T-helper 1 cell (primary cell): ENCODE measurements around the gene OIT3.
"Not testable (repeated sequence)": the region's sequence is repeated elsewhere in the genome, so short reads cannot be mapped to it uniquely, and the experiment has no call there.

Experiments used
- DNase-seq, 5 donors: peaks; one replicate each; pipeline ENCODE4 v3.0.0-alpha.2; 2012 to 2020
- total RNA-seq, 4 donors: gene quantifications; one replicate each; lab custom pipeline; 2026; lab: John Stamatoyannopoulos, UW

OIT3 gene
- total RNA-seq, result 0 to 0.08 (median 0) reads per million in 4 donors

DNA sequence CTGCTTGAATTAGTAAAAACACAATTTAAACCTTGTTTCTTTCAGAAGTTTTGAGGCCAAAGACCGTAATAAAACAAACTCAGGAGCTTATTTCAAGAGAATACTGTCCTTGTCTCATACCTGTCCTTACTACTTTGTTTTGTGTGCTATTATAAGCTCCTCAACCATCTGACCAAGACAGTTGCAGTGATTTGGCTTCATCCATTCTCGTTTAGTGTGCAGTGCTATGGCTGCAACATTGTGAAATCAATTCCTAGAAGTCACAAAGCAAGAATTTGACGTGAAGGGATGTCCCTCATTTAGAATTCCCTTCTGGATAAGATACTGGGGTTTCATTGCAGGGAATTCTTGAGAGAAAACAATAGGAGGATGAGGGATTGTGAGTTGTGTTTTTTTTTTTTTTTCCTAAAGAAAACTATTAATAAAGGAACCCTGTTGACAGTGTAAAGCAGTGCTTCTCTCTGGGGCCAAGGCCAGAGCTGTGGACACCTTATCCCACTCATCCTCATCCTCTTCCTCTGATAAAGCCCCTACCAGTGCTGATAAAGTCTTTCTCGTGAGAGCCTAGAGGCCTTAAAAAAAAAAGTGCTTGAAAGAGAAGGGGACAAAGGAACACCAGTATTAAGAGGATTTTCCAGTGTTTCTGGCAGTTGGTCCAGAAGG, at the start of gene OIT3:
Gene OIT3, plus strand, starts transcription at position 604 of the 663 bp plus-strand sequence. CDS start 60 bp downstream, outside the sequence.
- no peak for DNase-seq

DNA sequence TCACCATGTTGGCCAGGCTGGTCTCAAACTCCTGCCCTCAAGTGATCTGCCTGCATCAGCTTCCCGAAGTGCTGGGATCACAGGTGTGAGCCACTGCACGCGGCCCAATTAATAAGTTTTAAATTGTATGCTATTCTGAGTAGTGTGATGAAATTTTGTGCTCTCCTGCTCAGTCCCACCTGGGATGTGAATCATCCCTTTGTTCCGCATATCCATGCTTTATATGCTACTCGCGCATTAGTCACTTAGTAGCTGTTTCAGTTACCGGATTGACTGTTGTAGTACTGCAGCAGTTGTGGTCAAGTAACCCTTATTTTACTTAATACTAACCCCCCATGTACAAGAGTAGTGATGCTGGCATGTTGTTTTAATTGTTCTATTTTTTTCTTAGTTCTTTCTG, 47.3 kb upstream of the OIT3 start:
- peak in 1 of 5 donors; percentile 2 for DNase-seq

DNA sequence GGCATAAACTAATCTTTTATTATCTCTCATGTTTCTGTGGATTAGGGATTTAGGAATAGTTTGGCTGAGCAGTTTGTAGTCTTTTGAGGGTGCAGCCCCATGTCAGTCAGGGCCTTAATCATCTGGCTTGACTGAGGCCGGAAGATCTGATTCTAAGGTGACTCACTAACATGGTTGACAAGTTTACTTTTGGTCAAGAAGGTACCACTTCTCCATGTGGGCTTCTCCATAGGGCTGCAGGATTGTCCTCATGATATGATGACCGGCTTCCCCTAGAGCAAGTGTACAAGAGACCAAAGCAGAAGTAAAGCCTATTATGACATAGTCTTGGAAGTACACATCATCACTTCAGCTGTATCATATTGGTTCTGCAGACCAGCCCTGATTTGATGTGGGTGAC, 45.9 kb upstream of the OIT3 start:
- no peak for DNase-seq

DNA sequence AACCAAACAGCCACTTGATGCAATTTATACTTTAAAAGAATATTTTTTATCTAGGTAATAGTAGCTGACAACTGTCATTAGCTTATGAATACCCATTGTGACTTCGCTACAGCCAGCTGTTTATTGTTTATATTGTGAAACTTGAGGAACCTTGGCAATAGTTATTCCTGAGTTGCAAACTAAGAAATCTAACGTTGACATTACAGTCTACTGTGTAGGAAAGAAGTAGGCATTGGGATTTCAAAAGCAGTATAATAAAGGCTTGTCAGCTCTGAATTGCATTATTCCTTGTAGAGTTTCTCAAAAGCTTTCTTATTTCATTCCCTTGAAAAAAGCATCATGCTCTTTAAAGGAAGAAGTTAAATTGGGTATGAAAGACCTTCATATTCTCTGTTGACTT, 42.7 kb upstream of the OIT3 start:
- DNase-seq, result no peak

DNA sequence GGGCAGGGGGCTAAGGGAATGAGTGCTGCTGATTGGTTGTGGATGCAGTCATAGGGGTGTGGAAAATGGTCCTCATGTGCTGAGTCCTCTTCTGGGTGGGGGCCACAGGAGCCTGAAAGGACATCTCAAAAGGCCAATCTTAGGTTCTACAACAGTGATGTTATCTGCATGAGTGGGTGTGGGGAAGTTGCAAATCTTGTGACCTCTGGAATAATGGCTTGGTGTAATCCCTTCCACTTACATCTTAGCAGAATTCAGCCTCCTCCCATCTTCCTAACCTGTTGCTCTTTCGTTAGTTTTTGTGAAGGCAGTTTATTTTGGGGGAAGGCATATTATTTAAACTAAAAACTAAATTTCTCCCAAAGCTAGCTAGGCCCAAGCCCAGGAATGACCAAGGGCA, 42.0 kb upstream of the OIT3 start:
- no peak for DNase-seq

DNA sequence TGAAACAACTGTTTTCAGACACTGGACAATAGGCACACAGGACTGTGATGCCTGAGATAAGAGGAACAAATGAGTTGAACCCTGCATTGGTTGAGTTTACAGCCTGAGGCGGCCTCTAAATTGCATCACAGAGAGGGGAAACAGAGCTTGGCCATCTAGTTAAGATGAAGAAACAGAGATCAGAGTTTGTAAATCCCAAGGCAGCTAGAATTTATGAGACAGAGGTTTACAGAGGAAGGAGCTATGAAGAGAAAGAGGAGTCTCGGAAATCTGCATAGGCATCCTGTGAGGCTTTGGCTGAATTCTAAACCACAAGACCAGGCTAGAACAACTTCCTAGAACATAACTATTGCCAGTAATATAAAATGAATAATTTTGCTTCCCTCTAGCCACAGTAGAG, 41.0 kb upstream of the OIT3 start:
- DNase-seq, result no peak

DNA sequence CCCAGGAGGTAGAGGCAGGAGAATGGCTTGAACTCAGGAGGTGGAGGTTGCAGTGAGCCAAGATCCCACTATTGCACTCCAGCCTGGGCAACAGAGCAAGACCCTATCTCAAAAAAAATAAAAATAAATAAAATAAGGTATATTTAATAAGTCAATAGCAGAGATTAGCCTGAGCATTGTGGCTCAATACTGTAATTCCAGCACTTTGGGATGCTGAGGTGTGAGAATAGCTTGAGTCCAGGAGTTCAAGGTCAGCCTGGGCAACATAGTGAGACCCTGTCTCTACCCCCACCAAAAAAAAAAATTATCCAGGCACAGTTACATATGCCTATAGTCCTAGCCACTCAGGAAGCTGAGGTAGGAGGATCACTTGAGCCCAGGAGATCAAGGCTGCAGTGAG, 38.4 kb upstream of the OIT3 start:
- no peak for DNase-seq

DNA sequence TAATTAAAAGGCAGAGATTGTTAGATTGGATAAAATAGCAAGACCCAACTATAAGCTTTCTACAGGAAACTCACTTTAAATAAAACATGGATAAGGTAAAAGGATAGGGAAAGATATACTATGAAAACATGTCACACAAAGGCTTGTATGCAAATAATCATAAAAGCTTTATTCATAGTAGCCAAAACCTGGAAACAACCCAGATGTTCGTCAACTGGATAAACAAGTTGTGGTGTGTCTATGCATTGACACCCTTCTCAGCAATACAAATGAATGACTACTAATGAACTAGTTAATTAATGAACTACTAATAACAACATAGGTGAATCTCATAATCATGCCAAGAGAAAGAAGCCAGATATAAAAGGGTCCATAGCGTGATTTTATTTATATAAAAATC, 37.7 kb upstream of the OIT3 start:
- DNase-seq, result no peak

DNA sequence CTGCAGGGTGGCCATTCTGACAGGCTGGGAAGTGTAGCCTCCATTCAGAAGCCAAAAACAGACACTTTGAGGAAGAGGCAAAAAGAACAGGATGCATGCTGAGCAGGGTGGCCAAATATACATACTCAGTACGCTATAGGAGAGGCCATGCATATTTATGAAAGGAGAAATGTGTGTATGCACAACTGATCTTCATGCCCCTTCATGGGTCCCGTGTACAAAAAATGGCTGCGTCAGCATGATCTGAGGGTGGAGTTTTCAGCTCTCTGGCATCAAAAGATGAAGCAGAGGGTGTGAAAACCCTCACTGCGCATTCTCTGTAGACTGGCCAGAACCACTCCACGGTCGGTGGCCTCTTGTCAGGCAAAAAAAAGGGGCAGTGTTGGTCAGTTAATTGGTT, 35.5 kb upstream of the OIT3 start:
- DNase-seq, result no peak

DNA sequence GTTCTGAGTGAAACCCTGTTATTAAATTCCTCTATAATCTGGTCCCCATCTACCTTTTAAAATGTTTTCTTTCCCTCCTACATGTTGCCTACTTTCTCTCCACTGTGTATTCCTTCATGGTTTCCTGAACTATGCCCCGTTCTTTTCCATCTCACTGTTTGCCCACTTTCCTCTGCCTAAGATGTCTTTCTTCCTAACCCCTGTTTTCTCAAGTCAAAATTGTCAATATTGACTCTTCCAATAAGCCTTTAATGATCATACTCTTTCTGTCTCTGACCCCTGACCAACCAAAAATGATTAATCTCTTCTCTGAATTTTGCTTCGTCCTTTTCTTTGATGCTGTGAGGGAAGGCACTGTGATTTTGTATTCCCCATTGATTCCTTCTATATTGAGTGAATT, 30.6 kb upstream of the OIT3 start:
- DNase-seq, result no peak

DNA sequence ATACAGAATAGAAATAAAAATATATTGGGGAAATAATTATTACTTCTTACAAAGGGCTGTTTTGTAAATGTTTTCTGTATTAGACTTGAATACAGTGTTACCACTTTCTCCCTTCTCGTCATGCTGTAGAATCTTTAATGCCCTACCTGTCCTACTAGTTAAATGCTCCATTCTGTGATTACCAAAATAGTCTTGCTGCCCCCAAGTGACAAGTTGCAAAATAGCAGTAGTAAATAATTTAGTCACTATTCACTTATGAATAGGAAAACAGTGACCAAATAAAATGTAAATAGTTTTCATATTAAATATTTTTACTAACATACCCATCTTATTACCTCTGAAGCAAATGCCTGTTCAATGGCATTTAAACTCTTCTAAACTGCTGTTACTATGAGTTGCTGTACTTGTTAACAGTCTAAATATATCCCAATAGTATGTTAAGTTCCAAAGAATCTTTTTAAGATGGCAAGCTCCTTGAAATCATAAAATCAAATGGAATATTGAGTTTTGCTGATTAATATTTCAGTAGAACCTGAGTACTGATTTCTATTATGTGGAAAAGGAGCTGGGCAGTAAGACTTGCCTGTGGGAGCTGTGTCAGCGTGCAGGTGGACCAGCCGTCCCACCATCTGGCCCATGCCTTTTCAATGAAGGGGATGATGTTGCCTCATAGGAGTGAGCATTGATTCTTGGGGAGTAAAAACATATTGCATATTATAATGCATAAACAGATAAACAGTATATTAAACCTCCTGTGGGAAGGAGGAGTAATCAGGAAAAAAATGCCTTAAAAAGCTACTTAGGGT, 18.1 kb upstream of the OIT3 start:
- peak in 1 of 5 donors; percentile 20 for DNase-seq

DNA sequence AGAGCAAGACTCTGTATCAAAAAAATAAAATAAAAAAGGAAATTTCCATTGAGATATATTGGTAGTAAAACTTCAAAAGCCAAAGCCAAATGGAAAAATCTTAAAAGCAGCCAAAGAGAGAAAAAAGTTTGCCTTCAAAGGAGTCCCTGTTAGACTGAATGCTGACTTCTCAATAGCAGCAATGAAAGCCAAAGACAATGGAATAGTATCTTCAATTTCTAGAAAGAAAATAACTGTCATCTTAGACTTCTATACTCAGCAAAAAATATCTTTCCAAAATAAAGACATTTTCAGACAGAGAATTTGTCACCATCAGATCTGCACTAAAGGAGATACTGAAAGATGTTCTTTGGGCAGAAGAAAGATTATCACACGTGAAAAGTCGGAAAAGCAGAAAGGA, 14.3 kb upstream of the OIT3 start:
- no peak for DNase-seq

DNA sequence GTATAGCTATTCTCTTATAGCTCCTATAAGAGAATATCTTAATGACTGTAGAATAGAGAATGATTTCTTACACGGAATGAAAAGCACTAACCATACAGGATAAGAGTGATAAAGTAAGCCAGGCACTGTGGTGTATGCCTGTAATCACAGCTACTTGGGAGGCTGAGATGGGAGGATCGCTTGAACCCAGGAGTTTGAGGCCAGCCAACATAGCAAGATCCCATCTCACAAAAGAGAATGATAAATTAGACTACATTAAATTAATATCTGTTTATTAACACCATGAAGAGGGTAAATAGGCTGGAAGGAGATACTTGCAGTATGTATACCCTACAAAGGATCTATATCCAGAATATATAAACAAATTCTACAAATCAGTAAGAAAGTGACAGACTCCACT, 12.2 kb upstream of the OIT3 start:
- DNase-seq, result no peak

DNA sequence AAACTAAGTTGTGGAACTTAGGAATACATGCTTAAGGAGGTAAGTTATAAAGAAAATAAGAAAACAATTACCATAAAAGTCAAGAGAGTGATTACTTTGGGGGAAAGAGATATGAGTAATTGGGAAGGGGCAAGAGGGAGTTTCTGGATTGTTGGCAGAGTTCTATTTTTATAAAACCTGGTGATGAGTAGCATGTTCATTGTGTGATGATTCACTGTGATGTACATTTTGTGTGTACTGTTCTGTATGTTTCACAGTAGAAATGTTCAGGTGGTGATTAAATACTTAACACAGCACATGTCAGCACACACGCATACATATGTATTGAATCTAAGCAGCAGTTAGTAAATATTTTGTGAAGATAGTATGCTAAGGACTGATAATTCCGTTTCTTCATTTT, 9.7 kb upstream of the OIT3 start:
- no peak for DNase-seq

DNA sequence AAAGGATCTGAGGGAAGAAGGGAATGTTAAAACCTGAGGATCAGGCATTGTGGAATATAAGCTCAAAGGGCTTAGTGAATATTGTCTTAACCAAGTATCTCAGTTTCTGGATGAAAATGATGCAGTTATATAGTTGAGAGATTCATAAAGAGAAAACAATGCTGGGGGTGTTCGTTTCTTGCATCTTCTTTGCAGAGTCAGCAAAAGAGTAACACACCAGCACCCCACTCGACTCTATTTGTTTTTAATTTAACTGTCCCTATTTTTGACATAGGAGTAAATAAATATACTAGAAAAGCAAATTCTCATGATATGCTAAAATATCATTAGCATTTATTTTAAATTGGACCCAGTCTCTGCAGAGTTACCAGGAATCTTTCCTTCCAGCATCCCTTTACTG, 7.6 kb upstream of the OIT3 start:
- DNase-seq, result no peak

DNA sequence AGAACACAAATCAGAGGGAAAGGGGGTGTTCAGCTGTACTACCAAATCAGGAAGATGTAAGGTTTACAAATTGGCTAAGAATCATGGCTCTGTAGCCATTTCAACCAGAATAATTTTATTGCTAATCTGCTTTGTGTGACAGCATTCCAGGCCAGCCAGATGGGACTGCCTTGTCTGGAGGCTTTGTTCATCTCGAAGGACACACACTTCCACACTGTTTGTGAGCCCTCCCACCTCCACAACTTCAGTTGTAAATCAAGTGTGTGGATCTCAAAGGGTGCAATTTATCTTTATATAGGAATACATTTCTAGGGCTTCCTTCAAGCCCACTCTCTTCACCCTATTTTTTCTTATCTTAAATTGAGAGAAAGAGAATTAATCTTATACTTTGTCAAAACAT, 6.9 kb upstream of the OIT3 start:
- no peak for DNase-seq

DNA sequence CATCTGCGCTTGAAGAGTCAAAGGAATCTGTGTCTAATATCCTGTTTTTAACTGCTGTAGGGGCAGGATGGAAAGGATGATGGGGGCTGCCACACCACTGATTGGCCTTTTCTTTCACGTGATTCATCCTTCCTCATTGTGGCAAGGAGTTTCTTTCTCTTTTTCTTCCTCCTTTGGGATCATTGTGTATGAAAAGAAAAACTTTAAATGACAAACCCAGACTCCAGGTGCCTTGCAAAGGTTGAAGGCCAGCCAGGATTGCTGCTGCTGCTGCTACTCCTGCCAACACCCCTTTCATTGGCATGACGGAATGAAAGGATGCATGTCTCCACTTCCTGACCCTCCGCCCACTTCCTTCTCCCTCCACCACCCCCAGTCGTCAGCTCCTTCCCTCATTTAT, 6.5 kb upstream of the OIT3 start:
- no peak for DNase-seq

DNA sequence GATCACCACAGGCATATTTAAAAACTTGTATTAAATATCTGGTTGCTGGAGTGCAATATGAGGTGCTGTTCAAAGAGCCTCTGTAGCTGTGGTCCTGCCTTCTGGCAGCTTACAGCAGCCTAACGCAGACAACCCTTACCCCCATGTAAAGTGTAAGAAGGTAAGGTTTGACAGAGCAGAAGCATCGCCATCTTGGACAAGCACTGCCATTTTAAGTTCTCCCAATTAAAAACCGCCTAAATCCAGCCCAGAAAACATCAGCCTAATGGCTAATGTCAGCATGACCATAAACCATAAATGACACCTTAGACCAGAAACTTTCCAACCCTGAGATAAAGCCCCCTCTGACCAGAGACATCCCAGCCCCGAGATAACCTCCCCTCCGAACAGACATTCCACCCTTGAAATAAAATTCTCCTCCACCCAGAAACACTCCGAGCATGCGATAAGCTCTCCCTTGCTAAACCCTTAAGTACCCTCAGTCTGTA, 5.3 kb upstream of the OIT3 start:
- DNase-seq, result no peak

DNA sequence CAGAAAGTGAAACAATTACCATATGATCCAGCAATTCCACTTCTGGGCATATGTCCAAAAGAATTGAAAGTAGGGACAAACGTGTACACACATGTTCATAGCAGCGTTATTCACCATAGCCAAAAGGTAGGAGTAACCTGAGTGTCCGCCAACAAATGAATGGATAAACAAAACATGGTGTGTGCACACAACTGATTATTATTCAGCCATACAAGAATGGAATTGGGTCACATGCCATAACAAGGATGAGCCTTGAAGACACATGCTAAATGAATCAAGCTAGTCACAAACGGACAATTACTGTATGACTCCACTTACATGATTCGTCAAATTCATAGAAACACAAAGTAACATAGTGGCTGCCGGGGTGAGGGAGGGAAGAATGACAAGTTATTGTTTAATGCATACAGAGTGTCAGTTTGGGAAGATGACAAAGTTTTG, 4.1 kb upstream of the OIT3 start:
- no peak for DNase-seq

DNA sequence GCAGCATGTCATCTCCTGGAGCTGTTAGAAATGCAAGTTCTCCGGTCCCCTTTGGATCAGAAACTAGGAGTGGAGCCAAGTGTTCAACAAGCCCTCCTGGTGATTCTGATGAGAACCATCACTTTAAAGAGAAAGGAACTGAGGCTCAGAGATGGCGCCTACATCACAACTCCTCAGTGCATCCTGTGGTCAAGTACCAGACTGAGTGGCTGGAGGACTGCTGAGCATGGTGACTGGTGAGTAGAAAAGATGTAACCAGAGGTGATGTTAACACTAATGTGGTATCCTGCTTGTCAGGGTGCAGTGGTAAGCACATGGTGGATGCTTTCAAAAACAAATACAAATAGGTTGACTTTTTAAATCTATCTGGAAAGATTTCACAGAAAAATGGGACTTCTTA, 3.5 kb upstream of the OIT3 start:
- DNase-seq, result no peak

DNA sequence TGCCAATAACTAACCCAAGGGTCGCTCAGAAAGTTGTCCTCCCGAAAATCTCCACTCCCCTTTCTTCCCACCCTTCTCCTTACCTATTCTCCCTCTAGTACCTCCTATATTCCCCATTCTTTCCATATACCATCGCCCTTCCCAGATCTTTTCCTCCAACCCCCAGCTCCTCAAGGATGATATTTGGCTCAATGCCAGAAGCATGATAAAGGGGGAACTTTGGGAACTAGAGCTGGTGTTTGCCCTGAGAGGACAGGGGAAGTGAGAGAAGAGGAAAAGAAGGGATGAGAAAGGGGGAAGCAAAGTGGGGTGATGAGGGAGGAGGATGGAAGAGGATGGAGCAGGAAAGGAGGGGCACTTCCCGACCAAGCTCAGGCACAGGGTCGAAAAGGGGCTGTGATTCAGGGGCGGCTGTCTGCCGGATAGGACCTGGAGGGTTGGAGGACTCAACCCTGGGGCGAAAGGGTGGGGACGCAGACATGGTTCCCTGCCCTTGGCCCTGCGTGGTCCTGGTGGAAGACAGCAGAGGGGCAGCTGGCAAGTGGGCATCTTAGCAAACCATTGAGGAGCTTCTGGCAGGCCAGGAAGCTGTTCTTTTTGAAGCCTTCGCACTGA, 1.8 kb downstream of the OIT3 start:
- no peak for DNase-seq

DNA sequence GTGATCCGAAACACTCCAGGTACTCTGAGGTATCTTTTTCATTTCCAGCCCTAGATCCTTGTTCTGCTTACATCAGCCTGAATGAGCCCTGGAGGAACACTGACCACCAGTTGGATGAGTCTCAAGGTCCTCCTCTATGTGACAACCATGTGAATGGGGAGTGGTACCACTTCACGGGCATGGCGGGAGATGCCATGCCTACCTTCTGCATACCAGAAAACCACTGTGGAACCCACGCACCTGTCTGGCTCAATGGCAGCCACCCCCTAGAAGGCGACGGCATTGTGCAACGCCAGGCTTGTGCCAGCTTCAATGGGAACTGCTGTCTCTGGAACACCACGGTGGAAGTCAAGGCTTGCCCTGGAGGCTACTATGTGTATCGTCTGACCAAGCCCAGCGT, 5.1 kb downstream of the OIT3 start:
- no peak for DNase-seq

DNA sequence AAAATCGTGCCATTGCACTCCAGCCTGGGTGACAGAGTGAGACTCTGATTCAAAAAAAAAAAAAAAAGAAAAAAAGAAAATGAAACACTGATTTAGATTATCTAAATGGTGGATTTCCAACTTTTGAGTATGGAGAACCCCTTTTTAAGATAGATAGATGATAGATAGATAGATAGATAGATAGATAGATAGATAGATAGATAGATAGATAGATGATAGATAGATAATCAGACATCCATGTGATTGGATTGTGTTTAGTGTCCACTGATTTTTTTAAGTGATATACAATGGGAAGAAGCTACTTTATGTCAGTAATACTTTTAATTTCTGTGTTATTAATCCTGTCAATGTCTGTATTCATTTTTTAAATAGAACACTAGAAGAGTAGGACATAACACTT, 6.0 kb downstream of the OIT3 start:
- no peak for DNase-seq

DNA sequence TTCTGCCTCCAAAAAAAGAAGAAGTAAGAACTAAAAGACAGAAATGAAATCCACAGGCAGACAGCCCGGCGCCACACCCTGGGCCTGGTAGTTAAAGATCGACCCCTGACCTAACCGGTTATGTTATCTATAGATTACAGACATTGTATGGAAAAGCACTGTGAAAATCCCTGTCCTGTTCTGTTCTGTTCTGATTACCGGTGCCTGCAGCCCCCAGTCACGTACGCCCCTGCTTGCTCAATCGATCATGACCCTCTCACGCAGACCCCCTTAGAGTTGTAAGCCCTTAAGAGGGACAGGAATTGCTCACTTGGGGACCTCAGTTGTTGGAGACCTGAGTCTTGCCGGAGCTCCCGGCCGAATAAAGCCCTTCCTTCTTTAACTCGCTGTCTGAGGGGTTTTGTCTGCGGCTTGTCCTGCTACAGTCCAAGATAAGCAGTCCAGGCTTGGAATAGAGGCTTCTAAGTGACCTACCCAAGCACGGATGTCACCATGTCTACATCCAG, 10.5 kb downstream of the OIT3 start:
- DNase-seq, result not testable (repeated sequence)
